HG02852 (cell line): ENCODE data around the gene BCL2L11.

Experiments
- ATAC-seq: cut with Tn5 transposase; IDR thresholded peaks from one replicate; pipeline ENCODE4 v1.9.1; 2021; ENCODE audit warnings: mild to moderate bottlenecking, moderate library complexity; ENCODE audit not compliant: unreplicated experiment

Gene BCL2L11

GRCh38 chr2:111117598-111118480 is 2.9 kb upstream of the BCL2L11 start:
- ATAC-seq, result no peak

DNA sequence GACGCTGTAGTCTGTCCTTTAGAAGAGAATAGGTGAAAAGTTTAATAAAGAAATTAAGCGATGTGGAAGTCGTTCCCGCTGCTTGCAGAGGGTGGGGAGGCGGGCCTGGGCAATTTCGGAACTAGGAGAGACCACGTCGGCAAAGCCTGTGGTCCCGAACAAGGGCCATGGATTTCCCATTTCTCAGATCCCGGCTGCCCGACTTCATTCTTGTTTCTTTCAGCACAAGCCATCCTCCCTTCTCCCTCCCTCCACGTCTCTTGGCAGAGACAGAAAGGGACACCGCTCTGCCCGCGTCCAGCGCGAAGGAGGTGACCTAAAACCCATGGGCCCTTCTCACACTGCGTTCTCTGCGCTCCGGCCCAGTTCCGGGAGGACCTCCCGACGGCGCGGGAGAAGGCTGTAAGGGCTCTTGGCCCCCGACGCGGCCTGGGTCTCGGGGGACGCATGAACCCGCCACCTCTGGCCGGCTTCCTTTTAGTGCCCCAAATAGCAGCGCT is 2.2 kb upstream of the BCL2L11 start:
- no peak for ATAC-seq

DNA sequence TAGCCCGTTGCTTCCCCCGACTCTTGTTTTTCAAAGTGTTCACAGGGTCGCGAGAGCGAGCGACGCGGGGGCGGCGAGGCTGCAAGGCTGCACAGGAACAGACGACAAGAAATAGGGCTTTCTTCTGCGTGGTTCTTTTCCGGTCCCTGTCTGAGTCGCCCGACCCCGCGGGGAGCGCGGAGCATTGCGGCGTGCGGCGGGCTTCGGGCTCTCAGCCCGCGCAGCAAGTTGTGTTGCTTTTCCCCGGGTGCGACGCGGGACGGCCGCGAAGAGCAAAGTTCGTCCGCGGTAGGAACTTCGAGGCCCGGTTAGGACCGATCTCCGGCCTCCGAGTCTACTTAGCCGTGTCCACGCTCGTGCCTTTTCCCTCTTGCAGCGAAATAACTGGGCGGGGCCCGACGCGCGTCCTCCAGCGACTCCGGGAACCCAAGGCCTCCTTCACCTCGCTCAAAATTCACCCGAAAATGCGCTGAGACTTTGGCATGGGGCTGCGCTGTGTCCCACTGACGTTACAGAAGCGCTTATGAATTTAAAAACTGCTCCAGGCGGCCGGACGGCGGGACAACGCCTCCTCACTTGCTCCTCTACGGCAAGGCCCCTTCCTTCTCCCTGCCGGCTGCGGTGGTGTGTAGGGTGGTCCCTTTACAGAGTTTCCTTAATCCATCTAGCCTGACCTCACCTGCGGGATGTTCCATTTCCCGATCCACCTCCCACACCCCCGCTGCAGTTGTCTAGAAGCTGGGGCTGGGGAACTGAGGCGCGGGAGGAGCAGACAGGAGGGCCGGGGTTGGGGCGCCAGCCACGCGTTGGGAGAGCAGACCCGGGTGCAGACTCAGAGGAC is 1.5 kb upstream of the BCL2L11 start:
- no peak for ATAC-seq

GRCh38 chr2:111119822-111120252 is 877 bp upstream of the BCL2L11 start:
- ATAC-seq, result no peak

DNA sequence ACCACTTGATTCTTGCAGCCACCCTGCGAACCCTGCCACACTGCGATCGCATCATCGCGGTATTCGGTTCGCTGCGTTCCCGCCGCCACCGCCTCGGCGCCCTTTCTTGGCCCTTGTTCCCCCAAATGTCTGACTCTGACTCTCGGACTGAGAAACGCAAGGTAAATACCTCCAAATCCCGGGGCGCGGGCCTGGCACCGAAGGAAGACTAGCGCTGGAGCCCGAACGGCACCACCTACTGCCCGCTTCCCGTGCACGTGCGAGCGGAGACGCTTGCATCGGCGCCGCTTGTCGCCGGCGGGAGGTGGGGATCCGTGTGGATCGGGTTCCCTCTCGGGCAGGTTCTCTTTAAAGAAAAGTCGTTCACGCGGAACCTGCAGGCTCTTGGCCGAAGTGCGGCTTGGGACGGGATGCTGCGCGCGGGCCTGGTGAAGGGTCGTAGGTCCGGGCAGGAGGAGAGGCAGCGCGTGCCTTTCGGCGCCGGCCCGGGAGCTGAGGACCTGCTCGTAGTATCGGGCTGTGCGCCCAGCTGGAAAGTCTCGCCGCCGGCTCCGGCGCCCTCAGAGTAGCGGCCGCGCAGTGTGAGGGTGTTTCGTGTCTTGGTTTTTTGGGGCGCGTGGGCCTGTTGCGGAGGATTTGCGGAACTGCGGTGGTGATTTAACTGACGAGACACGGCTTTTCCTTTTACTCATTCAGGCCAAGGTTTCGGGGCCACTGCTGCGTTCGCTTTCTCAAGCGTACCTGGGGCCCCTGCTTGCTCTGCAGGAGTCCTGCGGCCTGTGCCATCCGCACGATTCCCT is 514 bp downstream of the BCL2L11 start:
- no peak for ATAC-seq

DNA sequence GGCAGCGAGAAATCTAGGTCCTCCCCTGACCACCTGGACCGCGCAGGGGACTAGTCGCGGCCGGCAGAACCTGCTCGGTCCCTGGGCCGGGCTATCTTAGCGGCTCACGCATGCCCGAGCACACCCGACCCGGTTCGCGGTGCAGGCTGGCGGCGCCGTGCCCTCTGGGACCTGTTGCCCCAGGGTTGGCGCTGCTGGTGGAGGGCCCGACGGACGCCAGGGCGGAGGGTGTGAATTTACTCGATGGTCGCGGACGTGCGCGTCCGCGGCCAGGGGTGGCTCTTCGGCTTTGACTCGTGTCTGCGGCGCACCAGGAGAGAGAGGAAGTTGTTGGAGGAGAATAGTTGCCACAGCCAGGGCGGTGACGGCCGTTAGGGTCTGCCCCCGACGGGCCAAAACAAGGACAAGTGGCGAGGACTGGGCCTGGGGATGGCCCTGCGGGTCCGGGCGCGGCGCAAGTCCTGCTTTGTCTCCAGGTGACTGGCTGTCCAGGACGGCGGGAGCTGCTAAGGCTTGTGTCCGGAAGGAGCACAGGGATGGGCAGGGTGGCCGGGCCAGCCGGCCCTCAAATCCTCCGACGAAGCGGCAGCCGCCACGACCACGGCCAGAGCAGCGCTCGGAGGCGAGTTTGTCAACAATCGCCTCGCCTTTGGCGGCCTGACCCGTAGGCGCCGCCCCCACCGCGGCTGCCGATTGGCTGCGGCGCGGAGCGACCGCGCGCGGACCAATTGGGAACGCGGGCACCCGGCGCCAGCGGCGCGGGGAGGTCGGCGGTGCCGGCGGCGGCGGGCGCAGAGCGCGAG is 1.3 kb downstream of the BCL2L11 start:
- peak; percentile 54 for ATAC-seq

GRCh38 chr2:111122631-111123421 is 2.1 kb downstream of the BCL2L11 start:
- ATAC-seq, result no peak

GRCh38 chr2:111123751-111124150 is 3.0 kb downstream of the BCL2L11 start:
- no peak for ATAC-seq

GRCh38 chr2:111126581-111126980 is 5.9 kb downstream of the BCL2L11 start:
- no peak for ATAC-seq

- ATAC-seq, result no peak
These were observed 6.6 kb downstream of the BCL2L11 start for GRCh38 chr2:111127351-111127750.

GRCh38 chr2:111128096-111128495 is 7.4 kb downstream of the BCL2L11 start:
- ATAC-seq, result no peak

GRCh38 chr2:111133603-111134002 is 12.9 kb downstream of the BCL2L11 start:
- ATAC-seq, result no peak

GRCh38 chr2:111134055-111134454 is 13.3 kb downstream of the BCL2L11 start:
- no peak for ATAC-seq

- no peak for ATAC-seq
These were observed 14.7 kb downstream of the BCL2L11 start for GRCh38 chr2:111135237-111135909.

DNA sequence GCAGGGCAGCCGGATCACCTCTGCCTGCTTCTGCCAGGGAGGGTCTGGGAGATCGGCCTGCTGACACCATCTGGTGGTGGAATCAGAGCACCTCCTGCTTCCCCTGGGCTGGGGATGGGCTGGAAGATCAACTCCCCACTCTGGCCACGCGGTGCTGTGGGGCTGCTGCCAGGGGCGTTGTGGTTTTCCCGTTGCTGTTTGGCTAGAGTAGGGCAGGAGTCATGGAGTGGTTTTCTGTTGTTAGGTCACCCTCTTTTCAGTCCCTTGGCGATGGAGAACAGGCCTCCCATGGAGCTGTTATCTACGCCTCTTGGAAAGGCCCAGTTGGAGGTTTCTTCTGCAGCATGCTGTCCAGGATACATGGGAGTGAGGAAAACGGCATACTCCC is 15.2 kb downstream of the BCL2L11 start:
- ATAC-seq, result no peak

GRCh38 chr2:111138839-111139238 is 18.1 kb downstream of the BCL2L11 start:
- no peak for ATAC-seq

- no peak for ATAC-seq
These were observed 19.1 kb downstream of the BCL2L11 start for GRCh38 chr2:111139637-111140317.

DNA sequence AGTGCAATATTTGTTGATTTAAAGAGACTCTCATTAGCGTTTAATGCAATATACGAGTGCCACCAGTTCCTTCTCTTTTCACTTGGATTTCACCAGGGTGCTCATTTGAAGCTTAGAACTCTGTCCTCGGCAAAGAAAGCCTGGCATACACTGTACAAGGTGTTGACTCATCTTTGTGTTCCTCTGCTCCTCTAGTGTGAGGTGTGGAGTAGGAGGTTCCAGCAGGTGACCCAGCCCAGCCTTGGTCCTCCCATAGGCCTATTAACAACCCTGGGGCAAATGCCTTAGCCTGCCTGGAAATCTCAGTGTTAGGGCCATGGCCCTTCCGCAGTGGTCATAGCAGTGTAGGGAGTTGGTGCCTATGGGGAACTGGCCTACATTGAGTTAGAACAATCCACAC is 20.1 kb downstream of the BCL2L11 start:
- ATAC-seq, result no peak
